GM12864 (cell line): Measurements from ENCODE around the gene GSTO2.
A peak's percentile ranks its signal among the peaks of the same experiment; 100 is the strongest.

Experiments
- DNase-seq: peaks from one replicate; pipeline ENCODE4 v3.0.0-alpha.2; 2011; ENCODE audit warnings: low read depth
- H3K4me3 ChIP-seq: 2 replicates; pipeline ENCODE4 v1.5.1; 2011; ENCODE audit warnings: mild to moderate bottlenecking, low read depth, low read length, control low read depth
- TF ChIP-seq, protein P1 (sequence below): IDR thresholded peaks from 2 replicates; pipeline ENCODE4 v1.5.1; 2011; ENCODE audit warnings: low read depth, mild to moderate bottlenecking, moderate library complexity, low read length, control low read depth, inconsistent platforms; ENCODE audit errors: missing control alignments

GSTO2 gene

DNA sequence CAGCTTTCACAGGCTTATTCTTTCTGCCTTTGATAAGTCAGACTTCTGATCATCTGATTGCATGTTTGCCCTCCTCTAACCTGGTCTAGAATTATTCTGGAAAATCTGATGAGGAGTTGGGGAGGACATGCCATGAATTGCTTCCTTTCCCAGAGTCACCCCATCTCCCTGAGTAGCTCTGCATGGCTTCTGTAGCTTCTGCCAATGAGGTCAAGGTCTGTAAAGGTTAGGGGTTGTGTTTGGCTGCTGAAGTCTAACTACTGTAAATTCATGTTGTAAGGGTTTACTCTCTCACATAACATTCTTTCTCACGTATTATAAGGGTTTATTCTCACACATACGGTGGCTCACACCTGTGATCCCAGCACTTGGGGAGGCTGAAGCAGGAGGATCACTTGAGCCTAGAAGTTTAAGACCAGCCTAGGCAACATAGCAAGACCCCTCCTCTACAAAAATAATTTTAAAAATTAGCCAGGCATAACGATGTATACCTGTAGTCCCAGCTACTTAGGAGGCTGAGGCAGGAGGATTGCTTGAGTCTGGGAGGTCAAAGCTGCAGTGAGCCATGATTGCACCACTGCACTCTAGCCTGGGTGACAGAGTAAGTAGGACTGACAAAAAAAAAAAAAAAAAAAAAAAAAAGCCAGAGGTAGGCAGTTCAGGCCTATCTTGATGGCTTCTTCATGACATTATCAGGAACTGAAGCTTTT lies 10.7 kb downstream of the GSTO2 start:
- DNase-seq = no peak
- H3K4me3 ChIP-seq = no peak overlapping the region
- TF ChIP-seq, protein P1, sequence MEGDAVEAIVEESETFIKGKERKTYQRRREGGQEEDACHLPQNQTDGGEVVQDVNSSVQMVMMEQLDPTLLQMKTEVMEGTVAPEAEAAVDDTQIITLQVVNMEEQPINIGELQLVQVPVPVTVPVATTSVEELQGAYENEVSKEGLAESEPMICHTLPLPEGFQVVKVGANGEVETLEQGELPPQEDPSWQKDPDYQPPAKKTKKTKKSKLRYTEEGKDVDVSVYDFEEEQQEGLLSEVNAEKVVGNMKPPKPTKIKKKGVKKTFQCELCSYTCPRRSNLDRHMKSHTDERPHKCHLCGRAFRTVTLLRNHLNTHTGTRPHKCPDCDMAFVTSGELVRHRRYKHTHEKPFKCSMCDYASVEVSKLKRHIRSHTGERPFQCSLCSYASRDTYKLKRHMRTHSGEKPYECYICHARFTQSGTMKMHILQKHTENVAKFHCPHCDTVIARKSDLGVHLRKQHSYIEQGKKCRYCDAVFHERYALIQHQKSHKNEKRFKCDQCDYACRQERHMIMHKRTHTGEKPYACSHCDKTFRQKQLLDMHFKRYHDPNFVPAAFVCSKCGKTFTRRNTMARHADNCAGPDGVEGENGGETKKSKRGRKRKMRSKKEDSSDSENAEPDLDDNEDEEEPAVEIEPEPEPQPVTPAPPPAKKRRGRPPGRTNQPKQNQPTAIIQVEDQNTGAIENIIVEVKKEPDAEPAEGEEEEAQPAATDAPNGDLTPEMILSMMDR = no peak

DNA sequence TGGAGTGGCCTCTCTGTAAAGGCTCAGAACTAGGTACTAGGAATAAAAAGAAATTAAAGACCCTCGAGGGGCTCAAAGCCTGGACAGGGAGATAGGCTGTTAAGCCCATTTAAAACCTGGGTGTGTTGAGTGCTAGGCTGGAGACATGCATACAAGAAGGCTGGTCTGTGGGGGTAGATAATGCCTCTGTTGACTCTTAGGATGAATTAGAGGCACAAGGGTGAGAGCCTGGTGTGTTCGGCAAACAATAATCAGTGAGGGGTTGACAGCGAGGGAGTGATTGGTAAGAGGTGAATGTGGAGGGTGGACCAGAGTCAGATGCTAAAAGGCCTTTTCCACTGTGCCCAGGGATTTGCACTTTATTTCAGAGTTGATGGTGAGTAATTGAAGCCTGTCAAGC lies 12.7 kb downstream of the GSTO2 start:
- no peak for DNase-seq
- TF ChIP-seq, protein P1 = no peak
- H3K4me3 ChIP-seq = no peak overlapping the region

DNA sequence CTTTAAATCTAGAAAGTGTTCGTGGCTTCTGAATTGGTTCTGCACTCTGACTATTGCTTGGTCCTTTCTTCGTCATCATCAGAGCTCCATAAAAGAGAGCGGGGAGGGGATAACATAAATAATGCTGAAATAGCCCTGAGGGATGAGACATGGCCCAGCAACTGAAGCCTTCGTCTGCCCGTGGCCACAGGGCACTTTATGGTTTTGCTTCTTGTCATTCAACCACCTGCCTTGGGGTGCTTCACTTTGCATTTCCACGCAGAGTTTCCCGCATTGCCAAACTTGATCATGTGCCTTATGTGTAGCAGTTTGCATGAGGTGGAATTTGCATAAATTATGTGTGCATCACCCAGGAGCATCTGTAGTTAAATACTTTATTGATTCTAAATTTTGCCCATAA lies 15.9 kb downstream of the GSTO2 start:
- TF ChIP-seq, protein P1 = no peak
- H3K4me3 ChIP-seq = no peak overlapping the region

DNA sequence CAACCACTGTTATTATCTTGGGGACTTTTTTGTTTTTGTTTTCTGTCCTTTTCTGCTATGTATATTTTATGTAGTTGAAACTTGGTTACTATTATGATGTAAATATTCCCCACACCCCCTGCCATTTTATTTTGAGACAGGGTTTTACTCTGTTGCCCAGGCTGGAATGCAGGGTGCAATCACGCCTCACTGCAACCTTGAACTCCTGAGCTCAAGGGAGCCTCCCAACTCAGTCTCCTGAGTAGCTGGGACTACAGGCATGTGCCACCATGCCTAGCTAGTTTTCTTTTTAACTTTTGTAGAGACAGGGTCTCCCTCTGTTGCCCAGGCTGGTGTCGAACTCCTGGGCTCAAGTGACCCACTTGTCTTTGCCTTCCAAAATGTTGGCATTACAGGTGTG lies 18.0 kb downstream of the GSTO2 start:
- no peak overlapping the region for H3K4me3 ChIP-seq
- no peak for DNase-seq
- TF ChIP-seq, protein P1 = no peak

More for the DNA sequence above, 15.9 kb downstream of the GSTO2 start:
- no peak for DNase-seq

DNA sequence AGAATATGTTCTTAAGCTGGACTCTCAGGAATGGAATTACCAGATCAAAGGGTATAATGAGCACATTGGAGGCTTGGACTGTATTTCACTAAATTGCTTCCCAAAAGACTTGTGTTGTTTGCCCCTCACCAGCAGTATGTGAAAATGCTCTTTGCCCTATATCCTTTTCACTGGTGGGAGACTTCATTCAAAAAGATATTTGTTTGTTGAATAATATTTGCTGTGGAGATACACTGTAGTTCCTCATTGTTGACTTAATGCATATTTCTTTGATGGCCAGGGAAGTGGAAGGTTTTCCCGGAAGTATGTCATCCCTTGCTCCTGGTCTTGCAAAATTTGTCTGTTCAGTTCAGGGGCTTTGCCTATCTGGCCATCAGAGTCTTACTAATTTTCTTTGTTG lies 19.4 kb downstream of the GSTO2 start:
- DNase-seq = no peak
- TF ChIP-seq, protein P1 = no peak
- no peak overlapping the region for H3K4me3 ChIP-seq

DNA sequence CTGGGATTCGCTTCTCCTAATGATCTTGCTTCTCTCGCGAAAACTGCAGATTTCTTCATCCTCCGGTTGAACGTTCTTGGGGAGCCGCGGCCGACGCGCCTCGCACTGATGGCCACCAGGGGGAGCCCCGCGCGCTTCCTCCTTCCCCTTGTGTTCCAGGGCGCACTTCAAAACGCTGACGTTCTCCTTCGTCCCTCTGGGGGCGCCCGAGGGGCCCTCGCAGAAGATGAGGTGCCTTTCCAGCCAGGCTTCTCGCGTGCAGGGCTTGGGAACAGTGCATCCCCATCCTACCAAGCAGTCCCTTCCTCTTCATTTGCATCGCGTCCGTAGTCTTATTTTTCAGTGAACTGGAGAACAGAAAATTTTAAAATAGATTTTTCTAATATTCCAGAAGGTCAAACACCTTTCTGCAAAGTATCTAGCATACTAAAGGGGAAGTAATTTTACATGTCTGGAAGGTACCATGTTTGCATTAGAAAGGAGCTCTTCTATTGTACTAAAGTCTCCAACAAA lies 22.5 kb downstream of the GSTO2 start:
- H3K4me3 ChIP-seq = no peak overlapping the region
- TF ChIP-seq, protein P1 = peak; percentile 98
- DNase-seq = no peak

DNA sequence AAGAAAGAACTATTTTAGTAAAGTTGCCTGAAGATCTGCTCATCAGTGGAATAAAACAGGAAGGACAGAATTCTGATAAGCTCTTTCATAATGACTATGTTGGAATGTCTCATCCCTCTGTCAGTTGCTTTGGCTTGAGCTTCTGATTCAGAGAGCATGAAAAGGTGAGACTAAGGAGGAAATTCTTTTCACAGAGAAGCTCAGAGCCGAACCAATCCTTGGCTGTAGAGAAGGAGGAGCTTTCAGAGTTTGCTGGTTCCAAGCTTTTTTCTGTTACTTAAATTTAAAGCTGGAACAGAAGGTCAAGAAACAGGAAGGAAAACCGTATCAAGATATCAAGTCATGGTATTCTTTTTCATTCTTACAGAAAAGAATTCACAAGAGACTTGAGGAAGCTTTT lies 24.0 kb downstream of the GSTO2 start:
- TF ChIP-seq, protein P1 = no peak
- no peak overlapping the region for H3K4me3 ChIP-seq
- no peak for DNase-seq
